NCI-H226 (cell line): ENCODE results near the gene PLXDC2.
A peak's percentile ranks its signal among the peaks of the same experiment; 100 is the strongest.

Experiments
- DNase-seq: peaks from one replicate; pipeline ENCODE4 v3.0.0-alpha.2; 2015

PLXDC2 gene

GRCh38 chr10:19862811-19863515, 46.7 kb downstream of the PLXDC2 start:
- DNase-seq = no peak

- no peak for DNase-seq
These were observed 49.4 kb downstream of the PLXDC2 start for GRCh38 chr10:19865676-19866075.

DNA sequence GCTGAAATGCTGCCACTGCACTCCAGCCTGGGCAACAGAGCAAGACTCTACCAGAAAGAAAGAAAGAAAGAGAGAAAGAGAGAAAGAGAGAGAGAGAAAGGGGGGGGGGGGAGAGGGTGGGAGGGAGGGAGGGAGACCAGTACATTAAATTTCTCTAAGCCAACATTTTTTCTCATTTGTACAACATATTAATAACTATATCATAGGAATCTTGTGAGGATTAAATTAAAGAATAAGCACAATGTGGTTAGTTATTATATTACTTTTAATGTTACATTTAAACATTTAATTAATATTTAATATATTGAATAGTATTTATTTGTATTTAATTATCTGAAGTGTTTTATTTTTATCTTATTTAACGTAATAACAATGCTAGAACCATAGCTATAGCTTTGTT, 53.1 kb downstream of the PLXDC2 start:
- DNase-seq = no peak

DNA sequence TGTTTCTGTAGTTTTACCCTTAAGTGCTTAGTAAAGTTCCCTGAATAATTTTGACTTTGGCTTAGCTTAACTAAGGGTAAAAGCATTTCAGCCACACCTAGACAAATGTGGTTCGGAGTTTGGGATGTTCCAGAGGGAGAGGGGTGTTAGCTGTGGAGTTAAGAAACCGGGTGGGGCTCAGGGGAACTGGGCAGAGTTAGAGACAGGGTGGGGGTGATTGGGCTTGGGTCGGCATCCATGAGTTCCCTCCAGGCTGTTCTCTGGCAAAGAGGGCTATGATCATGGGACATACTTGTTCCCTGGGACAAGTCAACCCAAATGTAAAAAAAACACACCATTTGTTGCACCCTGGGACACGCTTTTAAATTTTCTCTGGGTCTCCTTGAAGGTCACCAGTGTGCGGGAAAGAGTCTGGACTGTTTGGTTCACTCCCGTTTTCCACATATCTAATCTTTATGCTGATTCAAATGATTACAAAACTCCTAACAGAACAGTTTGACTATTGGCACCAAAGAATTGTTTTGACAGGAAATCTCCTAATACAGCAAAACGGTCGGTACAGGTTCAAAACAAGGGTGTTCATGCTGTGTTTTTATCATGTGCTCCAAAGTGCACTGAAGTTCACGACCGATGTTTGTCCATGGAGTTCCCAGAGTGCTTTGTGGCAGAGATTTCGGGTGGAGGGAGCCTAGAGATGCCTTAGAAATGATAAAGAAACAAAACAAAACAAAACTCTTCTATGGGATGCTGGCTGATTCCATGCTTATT, 56.5 kb downstream of the PLXDC2 start:
- no peak for DNase-seq

DNA sequence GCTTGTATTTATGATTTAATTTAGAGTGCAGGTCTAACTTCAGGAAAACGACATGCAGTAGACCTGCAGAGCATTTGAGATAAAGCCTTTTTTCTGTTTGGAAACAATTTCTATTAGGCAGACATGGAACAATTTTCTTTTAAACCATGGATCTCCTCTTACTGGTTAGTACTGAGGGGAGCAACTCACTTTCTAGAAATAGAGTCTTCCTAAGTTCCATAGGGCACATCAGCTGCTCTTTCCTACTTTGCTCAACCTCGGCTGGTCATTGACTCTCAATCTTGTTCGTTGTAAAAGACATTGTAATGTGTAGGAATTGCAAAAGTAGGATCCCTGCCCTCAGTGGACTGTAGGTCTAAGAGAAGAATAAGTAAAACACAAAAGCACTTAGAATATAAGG, 58.0 kb downstream of the PLXDC2 start:
- DNase-seq = no peak

DNA sequence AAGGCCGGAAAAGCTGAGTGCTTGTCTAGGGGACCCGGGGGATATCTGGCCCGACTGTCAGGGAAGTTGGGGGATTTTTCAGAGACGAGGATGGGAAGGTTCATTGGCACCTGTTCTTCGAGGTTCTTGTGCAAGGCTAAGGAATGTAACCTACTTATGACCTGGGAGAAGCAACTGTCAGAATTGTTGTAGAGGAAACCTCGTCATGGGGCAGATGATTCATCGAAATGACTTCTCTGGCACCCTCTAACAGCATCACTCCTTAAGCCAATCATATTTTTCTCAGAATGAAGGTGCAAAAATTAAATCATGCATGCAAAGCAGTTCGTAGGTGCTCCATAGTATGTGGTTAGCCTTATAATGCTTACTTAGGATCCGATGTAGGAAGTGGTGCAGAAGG, 58.6 kb downstream of the PLXDC2 start:
- peak; percentile 96 for DNase-seq

GRCh38 chr10:19876570-19876969, 60.3 kb downstream of the PLXDC2 start:
- DNase-seq = peak; percentile 63

DNA sequence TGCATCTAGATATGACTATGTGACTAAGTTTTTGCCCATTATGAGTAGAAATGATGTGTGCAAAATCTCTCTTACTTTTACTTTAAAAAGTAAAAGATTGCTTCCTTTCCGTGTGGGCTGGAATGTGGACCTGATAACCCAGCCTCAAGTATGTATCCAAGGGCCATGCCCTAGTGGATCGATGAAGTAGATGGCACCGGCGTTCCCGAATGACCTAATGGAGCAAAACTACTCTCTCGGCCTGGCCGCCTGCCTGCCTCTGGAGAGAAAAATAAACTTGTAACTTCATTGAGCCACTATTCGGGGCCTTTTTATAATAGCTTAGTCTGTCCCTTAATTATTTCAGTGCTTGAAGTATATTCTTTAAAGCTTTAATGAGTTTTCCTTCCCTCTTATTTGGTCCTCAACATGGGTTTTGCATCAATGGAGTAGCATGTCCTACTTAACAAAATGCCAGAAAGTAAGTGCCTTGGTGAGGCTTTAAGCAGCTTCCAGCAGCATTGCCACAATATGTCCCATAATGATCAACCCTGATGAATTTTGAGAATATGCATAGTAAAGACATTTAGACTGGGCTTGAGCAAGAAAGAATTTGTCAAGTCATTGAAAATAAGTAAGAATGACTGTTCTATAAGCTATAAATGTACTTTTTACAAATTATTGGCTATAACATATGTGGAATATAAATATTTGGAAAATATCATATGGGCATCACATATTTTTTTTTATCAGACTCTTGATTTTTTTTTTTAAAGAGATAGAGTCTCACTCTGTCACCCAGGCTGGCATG, 61.4 kb downstream of the PLXDC2 start:
- peak; percentile 89 for DNase-seq

DNA sequence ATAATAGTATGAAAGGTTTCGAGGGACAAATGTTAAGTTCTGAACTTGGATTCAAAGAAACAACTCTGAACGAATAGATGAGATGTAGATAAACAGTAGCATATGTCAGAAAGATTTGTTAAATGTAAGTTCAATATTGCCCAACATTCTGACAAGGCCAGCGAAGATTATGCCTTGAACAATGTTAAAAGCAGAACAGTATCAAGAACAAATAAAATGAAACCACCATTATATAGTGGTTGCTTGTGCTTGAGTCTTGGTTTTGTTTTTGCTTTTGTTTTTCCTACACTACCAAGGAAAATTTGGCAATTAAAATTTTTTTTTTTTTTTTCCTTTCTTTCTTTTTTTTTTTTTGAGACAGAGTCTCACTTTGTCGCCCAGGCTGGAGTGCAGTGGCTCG, 66.4 kb downstream of the PLXDC2 start:
- DNase-seq = no peak

DNA sequence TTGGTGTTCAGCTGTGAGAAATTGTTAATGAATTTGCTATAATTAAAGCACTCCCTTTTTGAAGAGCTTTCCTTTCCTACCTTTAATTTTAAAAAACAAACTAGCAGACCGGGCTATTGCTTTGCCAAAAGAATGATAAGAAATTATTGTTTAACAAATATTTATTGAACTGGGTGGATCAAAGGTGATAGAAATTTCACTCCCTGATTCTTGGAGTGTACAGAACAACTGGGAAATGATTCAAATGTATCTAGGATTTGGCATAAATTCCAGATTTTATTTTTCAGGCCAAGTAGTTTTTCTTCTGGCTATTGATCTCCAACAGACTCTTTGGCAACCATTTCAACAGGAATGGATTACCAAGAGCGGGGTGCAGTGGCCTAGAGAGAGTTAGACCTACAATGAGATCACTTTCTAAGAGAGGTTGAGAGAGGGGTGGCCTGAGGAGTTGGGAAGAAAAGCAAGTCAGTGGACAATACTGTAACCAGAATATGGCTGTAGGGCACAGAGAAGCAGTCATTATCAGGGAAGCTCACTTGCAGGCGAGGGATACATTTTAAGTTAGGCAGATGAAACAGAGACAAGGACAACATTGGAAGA, 71.9 kb downstream of the PLXDC2 start:
- DNase-seq = no peak

DNA sequence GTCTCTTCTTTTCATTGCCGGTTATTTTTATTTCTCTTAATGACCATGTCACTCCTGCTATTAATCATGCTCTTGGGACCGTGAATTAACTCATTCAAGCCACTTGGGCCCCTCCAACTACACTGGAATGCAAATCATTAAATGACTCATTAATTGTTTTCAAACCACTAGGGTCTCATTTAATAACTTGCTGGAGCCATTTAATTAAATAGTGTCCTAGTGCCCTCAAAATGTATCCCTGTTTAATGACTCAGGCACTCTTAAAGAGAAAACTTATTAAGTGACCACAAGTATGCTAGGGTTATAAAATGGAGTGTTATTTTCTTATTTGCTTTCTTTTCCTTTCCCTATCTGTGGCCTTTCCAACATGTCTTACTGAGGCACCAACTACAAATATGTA, 73.0 kb downstream of the PLXDC2 start:
- DNase-seq = no peak

DNA sequence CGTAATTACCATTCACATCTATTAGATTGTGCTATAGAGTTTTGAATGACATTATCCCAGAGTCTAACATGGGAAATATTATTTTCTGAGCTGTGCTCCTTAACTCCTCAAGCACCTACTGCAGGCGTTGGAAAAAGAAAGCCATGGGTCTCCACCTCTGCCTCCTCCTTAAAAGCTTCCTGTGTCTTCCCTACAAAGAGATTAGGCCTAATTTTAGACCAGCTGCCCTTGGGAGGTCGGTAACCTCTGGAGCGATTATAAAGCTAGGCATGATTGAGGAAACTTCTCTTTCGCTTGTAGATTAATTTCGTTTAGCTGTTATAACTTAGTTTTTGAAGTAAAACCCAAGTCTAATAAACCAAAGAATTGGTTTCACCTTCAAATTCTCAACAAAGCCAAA, 75.2 kb downstream of the PLXDC2 start:
- DNase-seq = no peak

GRCh38 chr10:19892270-19892669, 76.0 kb downstream of the PLXDC2 start:
- no peak for DNase-seq

- DNase-seq = no peak
These were observed 76.4 kb downstream of the PLXDC2 start for GRCh38 chr10:19892677-19893076.

- no peak for DNase-seq
These were observed 79.3 kb downstream of the PLXDC2 start for GRCh38 chr10:19895500-19895899.

DNA sequence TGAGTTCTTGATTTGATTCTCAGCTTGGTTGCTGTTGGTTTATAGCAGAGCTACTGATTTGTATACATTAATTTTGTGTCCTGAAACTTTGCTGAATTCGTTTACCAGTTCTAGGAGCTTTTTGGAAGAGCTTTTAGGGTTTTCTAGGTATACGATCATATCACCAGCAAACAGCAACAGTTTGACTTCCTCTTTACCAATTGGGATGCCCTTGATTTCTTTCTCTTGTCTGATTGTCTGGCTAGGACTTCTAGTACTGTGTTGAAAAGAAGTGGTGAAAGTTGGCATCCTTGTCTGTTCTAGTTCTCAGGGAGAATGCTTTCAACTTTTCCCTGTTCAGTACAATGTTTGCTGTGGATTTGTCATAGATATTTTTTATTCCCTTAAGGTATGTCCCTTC, 86.2 kb downstream of the PLXDC2 start:
- DNase-seq = no peak

- DNase-seq = peak; percentile 90
These were observed 88.0 kb downstream of the PLXDC2 start for GRCh38 chr10:19904202-19904661.

DNA sequence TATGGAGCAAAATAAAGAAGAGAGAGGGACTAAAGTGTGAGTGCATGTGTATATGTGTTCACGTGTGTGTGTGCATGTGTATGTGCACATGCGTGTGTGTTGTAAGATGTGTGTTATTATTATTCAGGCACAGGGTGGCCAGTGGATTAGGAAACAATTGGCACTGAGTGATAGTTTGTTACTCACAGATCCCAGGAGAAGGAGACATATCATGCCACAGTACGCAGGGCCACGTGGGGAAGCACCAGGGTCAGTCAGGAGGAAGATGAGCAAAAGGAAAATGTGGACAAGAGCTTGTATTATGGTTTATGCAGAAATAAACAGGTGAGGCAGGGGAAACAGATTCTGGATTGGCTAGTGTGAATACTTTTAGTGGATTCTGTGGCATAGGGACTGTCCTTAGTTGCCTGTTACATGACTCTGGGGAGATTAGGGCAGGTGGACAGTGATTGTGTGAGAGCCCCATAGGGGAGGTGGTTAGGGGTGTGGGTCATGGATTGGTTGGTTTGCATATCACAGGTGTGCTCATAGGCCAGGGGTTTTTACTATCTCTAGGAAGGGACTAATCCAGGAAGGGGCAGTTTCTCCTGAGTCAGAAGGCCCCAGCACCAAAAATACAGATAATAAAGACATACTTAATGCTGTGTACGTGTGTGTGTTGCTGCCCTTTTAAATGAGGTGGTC, 90.0 kb downstream of the PLXDC2 start:
- DNase-seq = no peak

- DNase-seq = peak; percentile 24
These were observed 92.9 kb downstream of the PLXDC2 start for GRCh38 chr10:19908991-19909696.

DNA sequence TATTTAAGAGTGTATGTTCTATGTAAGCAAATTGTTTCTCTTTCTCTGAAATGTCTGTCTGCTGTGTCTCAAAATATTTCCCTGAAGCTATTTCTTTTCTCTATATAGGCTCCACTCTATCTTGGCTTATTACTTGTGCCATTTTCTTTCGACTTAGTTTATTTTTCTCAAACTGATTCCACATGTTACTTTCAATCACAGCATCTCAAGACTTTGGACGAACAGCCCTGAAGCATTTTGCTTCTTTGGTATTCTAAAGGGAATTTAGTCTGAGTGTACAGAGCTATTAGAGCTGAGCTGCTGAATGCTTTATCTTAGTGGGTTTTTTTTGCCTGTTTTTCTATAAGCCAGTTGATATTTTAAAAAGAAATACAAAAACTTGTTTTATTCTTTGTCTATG, 95.7 kb downstream of the PLXDC2 start:
- no peak for DNase-seq

DNA sequence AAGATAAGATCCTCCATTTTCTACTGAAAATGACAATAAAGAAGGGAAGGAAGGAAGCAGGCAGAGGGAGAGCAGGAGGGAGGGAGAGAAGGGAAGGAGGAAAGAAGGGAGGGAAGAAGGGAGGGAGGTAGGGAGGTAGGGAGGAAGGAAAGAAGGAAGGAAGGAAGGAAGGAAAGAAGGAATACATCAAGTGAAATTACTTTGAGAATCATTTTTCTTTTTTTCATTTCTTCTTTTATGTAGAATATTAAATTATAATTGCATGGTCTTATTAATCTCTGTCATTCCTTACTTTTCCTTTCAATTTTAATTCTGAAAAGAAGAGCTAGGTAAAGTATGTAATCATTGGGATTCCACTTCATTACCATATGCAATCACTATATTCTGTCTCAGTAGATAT, 97.8 kb downstream of the PLXDC2 start:
- no peak for DNase-seq

- no peak for DNase-seq
These were observed 98.9 kb downstream of the PLXDC2 start for GRCh38 chr10:19915125-19915524.
